ENCODE results near the gene RSPO4. TPM values are rescaled to one million over a fixed set of nuclear protein-coding genes. Genes with fewer than 3 reads are reported as not detected.

Gene RSPO4
- not detected for total RNA-seq

DNA sequence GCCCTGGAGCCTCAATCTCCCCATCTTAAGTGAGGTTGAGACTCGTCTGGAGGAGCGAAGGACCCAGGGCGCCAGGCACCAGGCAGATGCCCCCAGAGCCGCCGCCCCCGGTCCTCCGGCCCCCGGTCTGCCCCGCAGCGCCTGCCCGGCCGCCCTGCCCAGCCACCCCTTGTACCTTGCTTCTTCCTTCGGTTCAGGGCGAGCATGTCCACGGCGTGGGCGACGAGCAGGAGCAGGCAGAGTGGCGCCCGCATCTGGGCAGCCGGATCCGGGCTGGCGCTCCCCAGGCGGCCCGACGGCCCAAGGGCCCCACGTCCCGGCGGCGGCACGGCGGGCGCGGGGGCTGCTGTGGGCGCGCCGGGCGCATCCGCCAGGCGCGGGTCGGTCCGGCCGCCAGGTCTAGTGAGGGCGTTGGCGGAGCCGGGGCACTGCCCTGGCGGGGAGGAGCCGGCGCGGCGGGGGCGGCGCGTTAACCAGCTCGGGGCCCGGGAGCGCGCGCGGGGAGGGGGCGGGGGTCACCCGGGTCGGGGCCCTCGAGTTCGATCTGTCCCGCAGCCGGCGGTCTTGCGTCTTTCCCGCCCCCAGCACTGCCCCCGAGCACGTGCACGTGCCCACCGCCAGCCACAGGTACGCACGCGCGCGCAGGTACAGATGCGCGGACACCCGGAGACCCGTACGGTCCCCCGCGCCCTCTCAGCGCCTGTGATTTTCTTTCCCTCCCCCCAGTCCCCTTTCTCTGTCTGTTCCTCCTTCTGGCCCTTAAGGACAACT lies at the start of gene RSPO4:
Gene RSPO4 (minus strand): TSS at position 401 of the 771 bp plus-strand sequence. CDS start 147 bp downstream, at position 254.
- peaks cover 0 to 14% of the 10 kb centered on the region in 2 donors for H3K27me3 ChIP-seq

GRCh38 chr20:1050440-1050839 lies 48.3 kb upstream of the RSPO4 start:
- WGBS, 2 donors = 86 to 89% methylated on average over 6 of the region's 6 CpGs
- intact Hi-C loops (cut with DNase I) = no loop called here
- no peak for ATAC-seq

More for the DNA sequence above, at the start of gene RSPO4:
- no peaks in the 10 kb centered on the region for H3K9me3 ChIP-seq
- H3K36me3 ChIP-seq (replicated peaks in 1 of 2; ENCODE audit: insufficient read depth in 1 of 2, low read depth in 2 of 2) = no peaks in the 10 kb centered on the region
- 5 to 8% methylated on average over 7 to 79 of the region's 88 CpGs for WGBS, 2 donors
- no peak within 1 kb of the TSS for H3K4me3 ChIP-seq
- H3K4me1 ChIP-seq = no peaks in the 10 kb centered on the region
- no peak for ATAC-seq
- TF ChIP-seq, protein P1, sequence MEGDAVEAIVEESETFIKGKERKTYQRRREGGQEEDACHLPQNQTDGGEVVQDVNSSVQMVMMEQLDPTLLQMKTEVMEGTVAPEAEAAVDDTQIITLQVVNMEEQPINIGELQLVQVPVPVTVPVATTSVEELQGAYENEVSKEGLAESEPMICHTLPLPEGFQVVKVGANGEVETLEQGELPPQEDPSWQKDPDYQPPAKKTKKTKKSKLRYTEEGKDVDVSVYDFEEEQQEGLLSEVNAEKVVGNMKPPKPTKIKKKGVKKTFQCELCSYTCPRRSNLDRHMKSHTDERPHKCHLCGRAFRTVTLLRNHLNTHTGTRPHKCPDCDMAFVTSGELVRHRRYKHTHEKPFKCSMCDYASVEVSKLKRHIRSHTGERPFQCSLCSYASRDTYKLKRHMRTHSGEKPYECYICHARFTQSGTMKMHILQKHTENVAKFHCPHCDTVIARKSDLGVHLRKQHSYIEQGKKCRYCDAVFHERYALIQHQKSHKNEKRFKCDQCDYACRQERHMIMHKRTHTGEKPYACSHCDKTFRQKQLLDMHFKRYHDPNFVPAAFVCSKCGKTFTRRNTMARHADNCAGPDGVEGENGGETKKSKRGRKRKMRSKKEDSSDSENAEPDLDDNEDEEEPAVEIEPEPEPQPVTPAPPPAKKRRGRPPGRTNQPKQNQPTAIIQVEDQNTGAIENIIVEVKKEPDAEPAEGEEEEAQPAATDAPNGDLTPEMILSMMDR (IDR thresholded peaks at IDR 0.05) = no peak
- TF ChIP-seq POLR2A (IDR thresholded peaks at IDR 0.05) = no peak
- no peak for DNase-seq
- intact Hi-C loops (cut with DNase I) = no loop called here
- H3K27ac ChIP-seq = no peak within 1 kb of the TSS

GRCh38 chr20:1045860-1046418 lies 43.8 kb upstream of the RSPO4 start:
- Histone ChIP-seq H3K36me3 (replicated peaks in 1 of 2; ENCODE audit: insufficient read depth in 1 of 2, low read depth in 2 of 2) (no peaks in the 10 kb centered on the region), H3K4me1 (no peaks in the 10 kb centered on the region), H3K9me3 (no peaks in the 10 kb centered on the region), H3K4me3 (no peak overlapping the region), H3K27me3 (no peaks in the 10 kb centered on the region), H3K27ac (no peak overlapping the region)
- ATAC-seq = no peak
- TF ChIP-seq POLR2A (IDR thresholded peaks at IDR 0.05) = no peak
- TF ChIP-seq, protein P1 (IDR thresholded peaks at IDR 0.05) = no peak
- 84 to 94% methylated on average over 3 of the region's 3 CpGs for WGBS, 2 donors
- DNase-seq = no peak
- intact Hi-C loops (cut with DNase I) = no loop called here

More at GRCh38 chr20:1050440-1050839, 48.3 kb upstream of the RSPO4 start:
- TF ChIP-seq, protein P1 (IDR thresholded peaks at IDR 0.05) = no peak
- TF ChIP-seq POLR2A (IDR thresholded peaks at IDR 0.05) = no peak
- Histone ChIP-seq H3K27me3 (no peaks in the 10 kb centered on the region), H3K4me1 (no peaks in the 10 kb centered on the region), H3K4me3 (no peak overlapping the region), H3K36me3 (replicated peaks in 1 of 2; ENCODE audit: insufficient read depth in 1 of 2, low read depth in 2 of 2) (no peaks in the 10 kb centered on the region), H3K9me3 (no peaks in the 10 kb centered on the region), H3K27ac (no peak overlapping the region)
- DNase-seq = no peak

- TF ChIP-seq, protein P1 (IDR thresholded peaks at IDR 0.05) = no peak
- TF ChIP-seq POLR2A (IDR thresholded peaks at IDR 0.05) = no peak
- ATAC-seq (no peak), DNase-seq (no peak)
- no peaks in the 10 kb centered on the region for H3K36me3 ChIP-seq (replicated peaks in 1 of 2; ENCODE audit: insufficient read depth in 1 of 2, low read depth in 2 of 2)
- intact Hi-C loops (cut with DNase I) = no loop called here
- no peaks in the 10 kb centered on the region for H3K4me1 ChIP-seq
- no peak overlapping the region for H3K4me3 ChIP-seq
- H3K27ac ChIP-seq = no peak overlapping the region
- H3K9me3 ChIP-seq = no peaks in the 10 kb centered on the region
- H3K27me3 ChIP-seq = no peaks in the 10 kb centered on the region
- WGBS, 2 donors = 67 to 77% methylated on average over 7 of the region's 7 CpGs
These were observed 39.8 kb upstream of the RSPO4 start for GRCh38 chr20:1041845-1042390.

Measured in body of pancreas (tissue), 4 donors.